NCI-H128 (cell line): ENCODE results near the gene PRKAB1.
A peak's percentile ranks its signal among the peaks of the same experiment; 100 is the strongest.
"Not testable (repeated sequence)": the region's sequence is repeated elsewhere in the genome, so short reads cannot be mapped to it uniquely, and the experiment has no call there.

ENCODE experiments used
- DNase-seq: peaks from one replicate; lab custom pipeline; 2025; ENCODE audit not compliant: unreplicated experiment; lab: John Stamatoyannopoulos, UW

Gene PRKAB1

GRCh38 chr12:119667577-119668323 lies at the start of gene PRKAB1:
Gene PRKAB1, plus strand, starts transcription at chr12:119668133. Its CDS starts 112 bp downstream, at chr12:119668245.
- peak; percentile 96 for DNase-seq

DNA sequence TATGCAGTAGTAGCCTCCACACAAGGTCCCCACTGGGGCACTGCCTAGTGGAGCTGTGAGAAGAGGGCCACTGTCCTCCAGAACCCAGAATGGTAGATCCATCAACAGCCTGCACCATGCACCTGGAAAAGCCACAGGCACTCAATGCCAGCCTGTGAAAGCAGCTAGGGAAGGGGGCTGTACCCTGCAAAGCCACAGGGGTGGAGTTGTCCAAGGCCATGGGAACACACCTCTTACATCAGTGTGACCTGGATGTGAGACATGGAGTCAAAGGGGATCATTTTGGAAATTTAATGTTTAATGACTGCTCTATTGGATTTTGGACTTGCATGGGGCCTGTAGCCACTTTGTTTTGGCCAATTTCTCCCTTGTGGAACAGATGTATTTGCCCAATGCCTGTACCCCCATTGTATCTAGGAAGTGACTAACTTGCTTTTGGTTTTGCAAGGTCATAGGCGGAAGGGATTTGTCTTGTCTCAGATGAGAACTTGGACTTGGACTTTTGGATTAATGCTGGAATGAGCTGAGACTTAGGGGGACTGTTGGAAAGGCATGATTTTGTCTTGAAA lies 49.5 kb upstream of the PRKAB1 start:
- not testable (repeated sequence) for DNase-seq

DNA sequence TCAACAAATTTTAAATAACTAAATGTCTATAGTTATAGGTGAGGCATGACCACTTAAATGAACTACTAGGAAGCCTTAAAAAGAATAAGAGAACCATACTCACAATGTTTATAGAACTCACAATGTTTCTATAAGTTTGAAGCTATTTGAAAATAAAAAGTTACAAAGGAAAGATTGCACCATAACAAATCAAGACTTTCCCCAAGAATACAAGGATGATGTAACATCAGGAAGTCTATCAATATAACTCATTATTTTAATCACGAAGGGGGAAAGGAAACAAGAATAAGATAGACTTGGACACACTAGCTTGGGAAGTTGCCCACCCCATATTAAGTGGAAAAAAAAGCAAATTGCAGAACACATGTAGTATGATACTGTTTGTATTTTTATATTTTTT lies 47.4 kb upstream of the PRKAB1 start:
- no peak for DNase-seq

DNA sequence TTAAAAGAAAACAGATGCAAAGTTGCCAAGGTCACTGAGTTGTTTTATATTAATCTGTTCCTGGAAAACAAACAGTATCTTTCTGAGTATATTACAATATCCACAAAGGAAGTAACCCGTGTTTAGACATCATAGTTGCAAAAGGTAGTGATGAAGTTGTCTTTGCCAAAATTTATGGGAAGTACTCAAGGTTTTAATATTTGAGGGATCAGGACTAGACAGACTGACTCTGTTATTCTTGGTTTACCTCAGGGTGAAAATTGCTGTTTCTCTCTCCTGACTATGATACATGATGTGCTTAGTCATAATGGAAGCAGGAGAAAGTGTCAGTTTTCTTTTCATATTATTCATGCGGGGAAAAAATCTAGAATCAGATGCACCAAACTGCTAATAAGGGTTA lies 46.1 kb upstream of the PRKAB1 start:
- DNase-seq = no peak

GRCh38 chr12:119624966-119625365 lies 43.0 kb upstream of the PRKAB1 start:
- peak; percentile 88 for DNase-seq

DNA sequence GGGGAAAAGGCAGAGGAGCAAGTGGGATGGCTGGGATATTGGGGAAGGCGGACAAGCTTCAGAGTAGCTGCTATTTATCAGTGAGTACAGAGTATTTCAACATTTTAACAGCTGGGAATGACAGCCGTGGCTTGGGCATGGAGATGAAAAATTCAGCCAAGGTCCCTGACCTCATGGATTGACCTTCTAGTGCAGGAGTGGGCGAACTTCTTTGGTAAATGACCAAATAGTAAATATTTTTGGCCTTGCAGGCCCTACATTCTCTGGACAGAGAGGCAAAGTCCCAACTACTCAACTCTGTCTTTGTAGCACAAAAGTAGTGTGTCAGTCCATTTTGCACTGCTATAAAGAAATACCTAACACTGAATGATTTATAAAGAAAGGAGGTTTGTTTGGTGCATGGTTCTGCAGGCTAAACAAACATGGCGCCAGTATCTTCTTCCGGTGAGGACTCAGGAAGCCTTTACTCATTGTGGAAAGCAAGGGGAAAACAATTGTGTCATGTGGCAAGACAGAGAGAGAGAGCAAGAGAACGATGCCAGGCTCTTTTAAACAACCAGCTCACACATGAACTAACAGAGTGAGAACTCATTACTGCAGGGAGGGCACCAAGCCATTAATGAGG lies 40.8 kb upstream of the PRKAB1 start:
- DNase-seq = no peak

DNA sequence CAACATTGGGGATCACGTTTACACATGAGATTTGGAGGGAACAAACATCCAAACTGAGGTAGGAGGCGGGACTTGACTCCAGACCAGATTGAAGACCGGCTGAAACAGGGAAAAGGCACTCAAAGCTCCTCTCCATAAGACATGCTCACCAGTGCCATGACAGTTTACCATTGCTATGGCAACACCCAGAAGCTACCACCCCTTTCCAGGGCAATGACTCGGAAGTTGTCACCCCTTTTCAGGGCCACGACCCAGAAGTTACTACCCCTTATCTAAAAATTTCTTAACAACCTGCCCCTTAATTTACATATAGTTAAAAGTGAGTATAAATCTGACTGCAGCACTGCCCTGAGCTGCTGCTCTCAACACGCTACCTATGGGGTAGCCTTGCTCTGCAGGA lies 40.2 kb upstream of the PRKAB1 start:
- no peak for DNase-seq

DNA sequence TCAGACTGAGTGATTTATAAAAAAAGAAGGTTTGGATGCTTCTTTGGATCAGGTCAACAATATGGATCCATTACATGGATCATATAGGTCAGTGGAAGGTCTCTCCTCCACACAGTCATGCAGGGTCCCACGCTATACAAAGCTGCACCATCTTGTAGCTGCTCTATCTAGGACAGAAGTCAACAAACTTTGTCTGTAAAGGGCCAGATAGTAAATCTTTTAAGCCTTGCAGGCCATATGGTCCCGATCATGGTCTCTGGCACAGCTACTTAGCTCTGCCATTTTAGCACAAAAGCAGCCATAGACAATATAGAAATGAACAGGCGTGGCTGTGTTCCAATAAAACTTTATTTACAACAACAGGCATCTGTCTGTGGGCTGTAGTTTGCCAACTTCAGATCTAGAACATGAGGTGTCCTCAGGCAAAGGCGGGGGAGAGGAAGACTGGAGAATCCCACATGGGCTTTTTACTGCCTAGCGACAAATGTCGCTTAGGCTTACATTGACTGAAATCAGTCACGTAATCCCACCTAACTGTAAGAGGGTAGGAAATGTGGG lies 37.6 kb upstream of the PRKAB1 start:
- DNase-seq = no peak

GRCh38 chr12:119630962-119631550 lies 36.9 kb upstream of the PRKAB1 start:
- no peak for DNase-seq

DNA sequence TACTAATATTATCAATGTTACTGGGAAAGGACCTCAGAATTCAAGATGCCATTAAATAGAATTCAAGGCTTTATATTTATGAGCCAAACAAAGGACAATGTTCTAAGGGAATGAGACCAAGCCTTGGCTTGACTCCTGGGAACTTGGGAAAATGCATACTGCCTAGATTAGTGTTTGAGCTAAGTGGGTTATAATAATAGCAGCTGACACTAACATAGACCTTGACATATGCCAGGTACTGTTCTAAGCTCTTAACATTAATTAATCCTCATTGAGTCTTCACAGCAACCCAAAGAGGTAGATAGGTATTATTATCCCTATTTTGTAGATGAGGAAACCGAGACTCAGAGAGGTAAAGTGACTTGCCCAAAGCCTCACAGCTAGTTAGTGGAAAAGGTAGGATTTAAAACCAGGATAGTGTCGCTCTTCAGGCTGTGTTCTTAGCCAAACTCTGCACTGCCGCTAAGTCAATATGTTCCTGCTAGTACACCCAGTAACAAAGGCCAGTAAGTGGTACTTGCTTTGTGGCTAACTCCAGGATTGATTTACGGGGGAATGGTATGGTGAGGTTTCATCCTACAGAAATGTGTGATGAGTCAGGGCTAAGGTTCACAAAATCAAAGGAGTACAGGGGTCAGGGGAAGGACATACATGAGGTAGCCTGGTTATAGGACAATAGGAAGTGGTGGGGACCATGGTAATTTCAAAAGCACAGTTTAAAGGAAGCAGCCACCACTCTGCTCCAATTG lies 35.8 kb upstream of the PRKAB1 start:
- no peak for DNase-seq

GRCh38 chr12:119634743-119635142 lies 33.2 kb upstream of the PRKAB1 start:
- no peak for DNase-seq

DNA sequence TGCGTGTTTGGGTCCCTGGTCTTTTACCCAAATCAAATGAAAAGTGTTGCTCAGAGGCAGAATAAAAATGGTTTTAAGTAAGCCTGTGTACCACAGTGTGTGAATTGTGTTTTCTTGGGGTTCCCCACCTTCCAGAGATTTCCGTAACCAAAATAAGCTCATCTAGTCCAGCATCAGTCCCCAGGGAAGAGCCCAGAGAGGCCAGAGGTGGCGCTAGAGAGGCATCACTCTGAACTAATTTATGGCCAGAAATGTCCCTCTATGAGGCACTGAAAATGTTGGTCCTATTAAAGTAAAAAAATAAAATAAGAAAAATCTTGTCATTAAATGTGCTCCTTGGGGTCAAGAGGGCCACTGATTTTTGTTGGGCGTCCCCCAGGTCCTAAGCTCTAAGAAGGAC lies 24.9 kb upstream of the PRKAB1 start:
- DNase-seq = no peak

GRCh38 chr12:119644930-119645329 lies 23.0 kb upstream of the PRKAB1 start:
- DNase-seq = no peak

- no peak for DNase-seq
Observed at GRCh38 chr12:119645535-119646059, 22.3 kb upstream of the PRKAB1 start.

DNA sequence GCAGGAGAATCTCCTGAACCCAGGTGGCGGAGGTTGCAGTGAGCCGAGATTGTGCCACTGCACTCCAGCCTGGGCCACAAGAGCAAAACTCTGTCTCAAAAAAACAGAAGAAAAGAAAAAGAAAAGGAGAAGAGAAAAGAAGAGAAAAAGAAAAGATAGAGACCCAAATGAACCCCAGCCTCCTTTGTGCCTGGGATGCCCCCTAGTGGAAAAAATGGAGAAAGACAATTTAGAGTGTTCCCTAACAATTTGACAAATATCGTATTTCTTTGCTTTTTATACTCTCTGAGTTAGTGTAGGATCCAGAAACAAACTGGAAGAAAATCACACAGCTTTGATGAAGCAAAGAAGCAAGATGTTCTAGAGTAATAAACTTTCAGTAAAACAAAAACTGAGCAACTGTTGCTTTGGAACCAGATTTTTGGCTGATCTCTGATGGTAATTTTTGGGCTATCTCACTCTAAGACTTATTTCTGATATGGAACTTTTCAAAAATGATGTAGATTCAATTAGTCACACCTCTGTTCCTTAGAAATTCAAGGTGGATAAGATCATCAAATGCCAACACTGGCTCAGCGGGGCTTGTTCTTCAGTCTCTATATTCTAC lies 18.6 kb upstream of the PRKAB1 start:
- no peak for DNase-seq

DNA sequence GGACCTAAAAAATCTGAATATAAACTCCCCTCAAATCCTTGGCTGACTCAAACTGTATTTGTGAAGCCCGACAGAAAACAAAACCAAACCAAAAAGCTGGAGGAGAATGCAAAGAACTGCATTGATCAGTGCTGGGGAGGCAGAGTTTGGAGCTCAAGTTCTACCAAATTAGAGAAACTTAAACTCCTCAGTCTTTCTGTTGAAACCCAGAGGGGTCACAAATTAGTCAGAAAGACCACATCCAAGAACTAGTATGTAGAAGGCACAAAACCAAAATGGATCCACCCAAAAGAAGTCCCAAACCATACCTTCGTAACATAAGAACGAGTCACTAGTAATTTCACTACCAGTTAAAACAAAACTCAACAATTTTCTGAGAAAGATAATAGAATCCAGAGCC lies 15.3 kb upstream of the PRKAB1 start:
- no peak for DNase-seq

DNA sequence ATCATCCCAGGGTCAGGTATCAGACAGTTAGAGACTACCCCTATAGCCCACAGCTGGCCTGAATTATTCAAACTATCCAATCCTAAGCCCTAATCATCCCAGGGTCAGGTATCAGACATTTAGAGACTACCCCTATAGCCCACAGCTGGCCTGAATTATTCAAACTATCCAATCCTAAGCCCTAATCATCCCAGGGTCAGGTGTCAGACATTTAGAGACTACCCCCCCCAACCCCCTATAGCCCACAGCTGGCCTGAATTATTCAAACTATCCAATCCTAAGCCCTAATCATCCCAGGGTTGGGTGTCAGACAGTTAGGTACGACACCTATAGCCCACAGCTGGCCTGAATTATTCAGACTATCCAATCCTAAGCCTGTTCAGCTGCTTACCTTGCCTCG lies 10.9 kb upstream of the PRKAB1 start:
- DNase-seq = not testable (repeated sequence)

DNA sequence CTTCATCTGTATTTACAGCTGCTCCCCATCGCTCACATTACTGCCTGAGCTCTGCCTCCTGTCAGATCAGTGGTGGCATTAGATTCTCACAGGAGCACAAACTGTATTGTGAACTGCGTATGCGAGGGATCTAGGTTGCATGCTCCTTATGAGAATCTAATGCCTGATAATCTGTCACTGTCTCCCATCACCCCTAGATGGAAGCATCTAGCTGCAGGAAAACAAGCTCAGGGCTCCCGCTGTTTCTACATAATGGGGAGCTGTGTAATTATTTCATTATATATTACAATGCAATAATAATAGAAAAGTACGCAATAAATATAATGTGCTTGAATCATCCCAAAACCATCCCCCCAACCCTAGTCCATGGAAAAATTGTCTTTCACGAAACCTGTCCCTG lies 9.8 kb upstream of the PRKAB1 start:
- not testable (repeated sequence) for DNase-seq

DNA sequence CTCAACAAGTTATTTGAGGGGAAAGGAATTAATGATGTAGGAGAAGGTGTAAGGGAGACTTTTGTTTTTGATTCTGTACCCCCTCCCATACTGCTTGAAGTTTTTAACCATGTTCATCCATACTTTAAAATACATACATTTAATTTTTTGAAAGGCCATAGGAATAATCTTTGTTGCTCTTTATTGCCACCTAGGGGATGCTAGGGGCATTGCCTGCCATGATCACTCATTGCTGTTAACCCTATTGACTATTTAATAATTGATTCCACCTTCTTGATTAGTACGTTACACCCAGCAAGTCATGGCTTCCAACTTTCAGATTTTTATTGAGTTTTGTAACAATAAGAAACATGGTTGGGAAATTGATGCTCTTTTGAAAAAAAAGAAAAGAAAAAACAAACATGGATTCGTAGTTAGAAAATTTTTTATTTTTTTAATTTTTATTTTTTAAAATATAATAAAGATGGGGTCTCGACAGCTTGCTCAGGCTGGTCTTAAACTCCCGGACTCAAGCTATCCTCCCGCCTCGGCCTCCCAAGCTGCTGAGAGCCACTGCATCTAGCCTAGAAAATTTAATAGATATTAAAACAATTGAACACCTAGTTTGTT lies 8.5 kb upstream of the PRKAB1 start:
- peak; percentile 5 for DNase-seq

- DNase-seq = no peak
Observed at GRCh38 chr12:119660076-119660475, 7.9 kb upstream of the PRKAB1 start.
